ENCODE measurements around the gene STXBP5. TPM values are rescaled to one million over a fixed set of nuclear protein-coding genes. Genes with fewer than 3 reads are reported as not detected.

Gene STXBP5
- total and polyA plus RNA-seq, 4 donors = 1.9 to 8.9 (median 4.8) TPM

GRCh38 chr6:147297124-147297523, 92.9 kb downstream of the STXBP5 start:
- no peak overlapping the region for H3K4me3 ChIP-seq (ENCODE audit: low read depth in 1 of 3, low read length in 3 of 3)
- no peak for DNase-seq (ENCODE audit: low spot score)
- WGBS = 97% methylated on average over 2 of the region's 2 CpGs
- H3K36me3 ChIP-seq (ENCODE audit: control insufficient read depth in 4 of 4, insufficient read depth in 3 of 4, low read depth in 1 of 4, low read length in 3 of 4) = peaks cover 0 to 3% (median 0%) of the 10 kb centered on the region in 4 donors
- peaks cover 0 to 4% (median 2%) of the 10 kb centered on the region in 4 donors for H3K9me3 ChIP-seq (ENCODE audit: control insufficient read depth in 4 of 4, low read length in 3 of 4)
- H3K4me1 ChIP-seq (ENCODE audit: control insufficient read depth in 4 of 4, insufficient read depth in 4 of 4, low read length in 3 of 4) = no peaks in the 10 kb centered on the region
- TF ChIP-seq GABPA (IDR thresholded peaks at IDR 0.05 in 1 of 2, conservative IDR thresholded peaks at IDR 0.05 in 1 of 2) = no peak
- no peak for TF ChIP-seq TAF1 (conservative IDR thresholded peaks at IDR 0.05)
- TF ChIP-seq RAD21 (IDR thresholded peaks at IDR 0.05) = no peak
- TF ChIP-seq MAX (IDR thresholded peaks at IDR 0.05) = no peak
- no peak for TF ChIP-seq REST (IDR thresholded peaks at IDR 0.05)
- TF ChIP-seq EGR1 (IDR thresholded peaks at IDR 0.05; ENCODE audit: low read depth in 2 of 2) = no peak
- TF ChIP-seq JUND (IDR thresholded peaks at IDR 0.05) = no peak
- TF ChIP-seq NR2F2 (IDR thresholded peaks at IDR 0.05) = no peak
- H3K27ac ChIP-seq (ENCODE audit: low read depth in 1 of 2, low read length in 2 of 2) = no peak overlapping the region
- H3K9ac ChIP-seq (ENCODE audit: low read depth in 1 of 2, low read length in 2 of 2) = no peak overlapping the region
- H3K27me3 ChIP-seq (ENCODE audit: control insufficient read depth in 4 of 4, insufficient read depth in 4 of 4, low read length in 3 of 4) = no peaks in the 10 kb centered on the region

- no peak overlapping the region for H3K27ac ChIP-seq (ENCODE audit: low read depth in 1 of 2, low read length in 2 of 2)
- H3K9me3 ChIP-seq (ENCODE audit: control insufficient read depth in 4 of 4, low read length in 3 of 4) = peaks cover 0 to 4% (median 2%) of the 10 kb centered on the region in 4 donors
- WGBS = 80% methylated on average over 3 of the region's 3 CpGs
- H3K4me1 ChIP-seq (ENCODE audit: control insufficient read depth in 4 of 4, insufficient read depth in 4 of 4, low read length in 3 of 4) = no peaks in the 10 kb centered on the region
- H3K36me3 ChIP-seq (ENCODE audit: control insufficient read depth in 4 of 4, insufficient read depth in 3 of 4, low read depth in 1 of 4, low read length in 3 of 4) = peaks cover 0 to 3% (median 0%) of the 10 kb centered on the region in 4 donors
- H3K27me3 ChIP-seq (ENCODE audit: control insufficient read depth in 4 of 4, insufficient read depth in 4 of 4, low read length in 3 of 4) = no peaks in the 10 kb centered on the region
- no peak for DNase-seq (ENCODE audit: low spot score)
- no peak overlapping the region for H3K4me3 ChIP-seq (ENCODE audit: low read depth in 1 of 3, low read length in 3 of 3)
- TF ChIP-seq HNF4A (conservative IDR thresholded peaks at IDR 0.05) (no peak), JUND (IDR thresholded peaks at IDR 0.05) (no peak), RAD21 (IDR thresholded peaks at IDR 0.05) (no peak), CTCF (IDR thresholded peaks at IDR 0.05; ENCODE audit: low read depth, low read length, missing input control) (no peak), TAF1 (conservative IDR thresholded peaks at IDR 0.05) (no peak)
- H3K9ac ChIP-seq (ENCODE audit: low read depth in 1 of 2, low read length in 2 of 2) = no peak overlapping the region
Observed at GRCh38 chr6:147297663-147298316, 93.6 kb downstream of the STXBP5 start.

- H3K4me3 ChIP-seq (ENCODE audit: low read depth in 1 of 3, low read length in 3 of 3) = no peak overlapping the region
- 66% methylated on average over 2 of the region's 2 CpGs for WGBS
- H3K27ac ChIP-seq (ENCODE audit: low read depth in 1 of 2, low read length in 2 of 2) = no peak overlapping the region
- H3K27me3 ChIP-seq (ENCODE audit: control insufficient read depth in 4 of 4, insufficient read depth in 4 of 4, low read length in 3 of 4) = no peaks in the 10 kb centered on the region
- peaks cover 0 to 4% (median 2%) of the 10 kb centered on the region in 4 donors for H3K9me3 ChIP-seq (ENCODE audit: control insufficient read depth in 4 of 4, low read length in 3 of 4)
- H3K36me3 ChIP-seq (ENCODE audit: control insufficient read depth in 4 of 4, insufficient read depth in 3 of 4, low read depth in 1 of 4, low read length in 3 of 4) = peaks cover 0 to 3% (median 0%) of the 10 kb centered on the region in 4 donors
- H3K9ac ChIP-seq (ENCODE audit: low read depth in 1 of 2, low read length in 2 of 2) = no peak overlapping the region
- DNase-seq (ENCODE audit: low spot score) = no peak
- H3K4me1 ChIP-seq (ENCODE audit: control insufficient read depth in 4 of 4, insufficient read depth in 4 of 4, low read length in 3 of 4) = no peaks in the 10 kb centered on the region
- TF ChIP-seq SP1 (IDR thresholded peaks at IDR 0.05) = no peak
- no peak for TF ChIP-seq HNF4G (IDR thresholded peaks at IDR 0.05)
- no peak for TF ChIP-seq EGR1 (IDR thresholded peaks at IDR 0.05; ENCODE audit: low read depth in 2 of 2)
- no peak for TF ChIP-seq NR2F2 (IDR thresholded peaks at IDR 0.05)
- TF ChIP-seq ATF3 (IDR thresholded peaks at IDR 0.05) = no peak
- no peak for TF ChIP-seq REST (IDR thresholded peaks at IDR 0.05)
- TF ChIP-seq RXRA (IDR thresholded peaks at IDR 0.05) = no peak
- no peak for TF ChIP-seq JUND (IDR thresholded peaks at IDR 0.05)
- TF ChIP-seq CTCF (IDR thresholded peaks at IDR 0.05; ENCODE audit: low read depth, low read length, missing input control) = no peak
Observed at GRCh38 chr6:147298461-147298860, 94.2 kb downstream of the STXBP5 start.

All from liver (tissue), 9 donors.